T-helper 2 cell (primary cell): ENCODE results near the gene MTSS2.
A peak's percentile ranks its signal among the peaks of the same experiment; 100 is the strongest.

ENCODE experiments used
- DNase-seq, 5 experiments: peaks; one replicate each; pipeline versions ENCODE4 v3.0.0 to v3.0.0-alpha.2; 2012 to 2022
- total RNA-seq, 2 donors: gene quantifications; one replicate each; lab custom pipeline; 2026; lab: John Stamatoyannopoulos, UW

Gene MTSS2
- total RNA-seq, result 3.6 to 6.2 reads per million in 2 donors

GRCh38 chr16:70685938-70686375 lies at the start of gene MTSS2:
MTSS2 (minus strand) TSS chr16:70686053; CDS start chr16:70685791, 262 bp downstream.
- peak in 1 of 5 experiments; percentile 38 for DNase-seq

DNA sequence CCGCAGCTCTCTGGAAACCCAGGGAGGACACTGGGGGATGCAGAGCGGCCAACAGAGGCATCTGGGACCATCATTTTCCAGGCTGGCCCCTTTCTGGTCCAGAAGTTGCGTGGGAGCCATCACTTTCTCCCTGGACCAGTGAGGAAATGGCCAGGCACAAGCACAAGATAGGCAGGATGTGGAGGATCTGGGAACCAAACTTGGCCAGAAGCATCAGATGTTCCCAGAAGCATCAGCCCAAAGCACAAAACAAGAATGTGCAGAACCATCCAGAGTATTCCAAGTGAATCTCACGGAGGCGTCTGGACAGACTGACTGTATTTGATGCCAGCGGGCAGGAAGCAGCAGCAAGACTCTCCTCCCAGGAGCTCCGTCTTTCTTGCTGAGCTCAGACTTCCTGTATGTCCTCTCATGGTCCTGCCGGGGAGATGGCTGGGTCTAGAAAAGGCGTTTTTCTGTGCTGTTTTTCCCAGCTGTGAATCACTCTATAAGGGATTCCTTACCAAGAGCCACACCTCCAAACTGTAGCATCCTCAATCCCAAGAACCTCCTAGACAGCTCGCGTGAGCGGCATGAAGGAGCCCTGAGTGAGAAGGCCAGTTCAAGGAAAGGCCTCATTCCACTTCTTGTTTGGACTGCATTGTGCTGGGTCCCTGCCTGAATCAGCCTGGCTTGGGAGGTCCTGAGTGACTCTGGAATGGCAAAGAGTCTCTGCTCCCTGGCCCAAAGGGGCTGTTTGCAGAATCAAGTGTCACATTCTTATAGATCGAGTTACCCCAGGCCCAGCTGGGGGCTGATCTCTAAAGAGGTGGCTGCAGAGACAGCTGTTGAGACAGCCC lies 49.5 kb upstream of the MTSS2 start:
- no peak for DNase-seq

- no peak for DNase-seq
These were observed 48.8 kb upstream of the MTSS2 start for GRCh38 chr16:70734522-70735095.

DNA sequence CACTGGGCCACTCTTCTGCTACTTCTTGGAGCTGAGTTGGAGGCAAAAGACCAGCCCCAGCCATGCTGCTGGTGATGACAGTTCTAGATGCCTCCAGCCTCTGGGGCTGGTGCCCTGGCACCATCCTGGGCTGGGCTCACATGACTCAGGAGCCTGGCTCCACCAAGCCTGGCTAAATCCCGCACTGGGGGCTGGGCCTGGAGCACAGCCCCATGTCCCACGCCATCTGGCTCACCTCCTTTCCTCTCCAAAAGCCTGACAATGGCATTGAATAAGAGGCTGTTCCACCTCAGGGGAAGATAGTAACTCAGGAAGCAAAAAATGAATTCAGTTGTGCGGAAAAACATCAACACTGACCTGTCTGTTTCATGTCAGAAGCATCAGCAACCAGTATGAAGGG lies 45.1 kb upstream of the MTSS2 start:
- no peak for DNase-seq

- no peak for DNase-seq
These were observed 44.2 kb upstream of the MTSS2 start for GRCh38 chr16:70730031-70730430.

DNA sequence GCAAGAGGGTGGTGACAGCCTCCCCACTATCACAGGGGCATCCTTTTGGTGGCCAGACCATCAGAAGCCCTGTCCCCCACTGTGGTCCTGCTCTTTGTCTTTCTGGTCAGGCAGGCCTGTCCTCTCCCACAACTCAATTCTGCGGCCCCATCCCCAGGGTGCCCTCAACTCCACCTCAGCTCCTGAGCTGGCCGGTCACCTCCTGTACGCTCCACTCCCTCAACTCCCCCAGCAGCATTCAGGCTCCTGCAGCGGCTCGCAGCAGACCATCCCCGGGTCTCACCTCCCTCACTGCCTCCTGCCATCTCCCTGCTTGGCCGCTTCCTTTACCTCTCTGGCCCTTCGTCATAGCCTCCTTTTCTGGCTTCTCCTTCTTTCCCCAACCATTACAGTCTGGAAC lies 43.4 kb upstream of the MTSS2 start:
- no peak for DNase-seq

GRCh38 chr16:70728150-70728549 lies 42.3 kb upstream of the MTSS2 start:
- DNase-seq, result no peak

DNA sequence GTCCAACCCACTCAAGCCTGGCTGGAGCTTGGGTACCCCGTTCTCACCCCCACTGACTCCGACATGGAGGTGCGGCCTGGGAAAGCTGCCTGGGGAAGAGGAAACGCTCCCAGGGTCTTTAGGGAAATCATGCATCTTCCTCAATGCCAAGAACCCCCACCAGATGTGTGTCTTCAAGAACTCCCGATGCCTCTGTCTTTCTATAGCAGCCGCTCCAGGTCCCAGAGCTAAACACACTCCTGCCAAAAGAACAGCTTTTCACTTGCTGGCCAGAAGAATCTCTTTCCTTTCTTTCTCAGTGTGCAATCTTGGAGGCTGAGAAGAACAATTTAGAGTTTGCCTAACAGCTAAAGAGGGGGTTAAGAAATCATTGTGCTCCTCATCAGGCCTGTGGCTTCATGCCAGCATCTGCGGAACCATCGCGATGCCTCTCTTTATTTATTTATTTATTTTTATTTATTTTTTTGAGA lies 41.1 kb upstream of the MTSS2 start:
- DNase-seq, result no peak

DNA sequence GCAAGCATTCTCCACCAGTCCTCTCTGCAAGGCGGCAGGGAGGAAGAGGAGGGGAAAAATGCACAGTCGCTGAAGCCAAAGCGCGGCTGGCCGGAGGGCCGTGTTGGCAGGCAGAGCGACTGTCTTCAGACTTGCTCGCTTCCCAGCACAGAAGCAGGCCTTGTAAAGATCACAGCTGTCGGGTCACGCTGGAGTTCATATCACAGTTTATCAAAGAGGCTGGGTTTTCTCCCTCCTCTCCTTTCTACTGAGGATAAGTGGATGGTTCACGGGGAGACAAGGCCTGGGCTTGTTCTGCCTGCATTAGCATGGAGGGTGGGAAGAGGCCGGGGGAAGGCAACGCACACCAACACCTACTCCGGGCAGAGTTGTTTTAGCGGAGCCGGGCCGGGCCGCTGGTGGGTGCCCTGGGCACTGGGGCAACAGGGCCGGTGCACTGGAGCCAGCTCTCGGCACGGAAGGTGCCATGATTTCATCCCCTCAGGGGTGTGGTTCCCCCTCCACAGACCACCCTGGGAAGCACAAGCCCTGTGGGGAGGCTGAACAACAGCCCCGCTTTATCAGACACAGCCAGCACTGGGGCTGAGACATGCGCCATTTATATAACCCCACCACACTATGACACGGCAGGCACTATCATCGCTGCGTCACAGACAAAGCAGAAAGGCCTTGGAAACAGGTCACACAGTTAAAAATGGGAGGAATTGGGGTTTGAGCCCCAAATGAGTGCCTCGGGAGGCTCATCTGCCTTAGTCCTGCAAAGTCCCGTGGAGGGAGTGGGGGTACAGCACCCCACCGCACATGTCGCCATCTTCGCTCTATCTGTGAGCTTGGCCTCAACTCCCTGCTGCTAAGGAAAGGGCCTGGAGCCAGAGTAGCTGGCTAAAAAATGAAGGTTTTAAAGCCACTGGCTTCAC lies 40.3 kb upstream of the MTSS2 start:
- DNase-seq, result no peak

DNA sequence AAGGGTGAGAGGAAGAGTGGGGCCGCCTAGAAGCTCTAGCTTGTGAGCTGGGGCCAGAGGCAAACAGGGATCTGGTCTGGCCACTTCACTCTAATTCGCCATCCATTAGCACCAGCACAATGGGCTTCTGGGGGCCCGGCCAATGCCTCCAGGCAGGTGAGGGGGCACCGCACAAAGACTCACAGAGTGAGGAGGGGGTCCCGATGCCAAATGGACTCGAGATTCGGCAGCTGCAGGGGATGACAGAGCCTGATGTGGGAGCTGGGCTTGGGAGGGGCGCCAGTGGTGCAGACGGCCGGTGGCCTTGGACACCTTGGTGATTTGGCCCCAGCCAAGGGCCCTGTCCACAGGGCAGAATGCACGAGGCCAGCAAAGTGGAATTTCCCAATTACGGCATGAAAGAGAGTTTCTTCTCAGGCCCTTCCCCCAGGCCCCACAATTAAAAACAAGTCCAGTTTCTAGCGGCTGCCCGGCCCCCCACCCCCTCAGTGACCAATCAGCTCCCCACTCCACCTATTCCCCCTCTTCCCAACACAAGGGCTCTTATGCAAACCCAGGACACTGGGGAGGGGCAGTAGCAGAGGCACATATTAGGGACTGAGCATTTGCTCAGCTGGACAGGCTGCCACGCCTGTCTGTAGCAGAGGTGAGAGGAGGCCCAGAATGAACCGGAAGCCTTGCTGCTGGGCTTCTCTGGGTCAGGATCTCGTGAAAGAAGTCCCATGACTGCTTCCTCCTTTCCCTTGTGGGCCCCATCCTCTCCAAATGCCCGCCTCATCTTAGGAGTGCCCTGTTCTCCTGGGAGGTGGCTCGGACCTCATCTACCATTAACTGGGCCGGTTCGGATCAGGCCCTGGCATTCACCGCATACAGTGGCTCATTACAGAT lies 39.4 kb upstream of the MTSS2 start:
- no peak for DNase-seq

- DNase-seq, result no peak
These were observed 38.5 kb upstream of the MTSS2 start for GRCh38 chr16:70724146-70725023.

- no peak for DNase-seq
These were observed 37.9 kb upstream of the MTSS2 start for GRCh38 chr16:70723740-70724145.

- no peak for DNase-seq
These were observed 35.5 kb upstream of the MTSS2 start for GRCh38 chr16:70721202-70721963.

GRCh38 chr16:70720425-70721201 lies 34.8 kb upstream of the MTSS2 start:
- no peak for DNase-seq

DNA sequence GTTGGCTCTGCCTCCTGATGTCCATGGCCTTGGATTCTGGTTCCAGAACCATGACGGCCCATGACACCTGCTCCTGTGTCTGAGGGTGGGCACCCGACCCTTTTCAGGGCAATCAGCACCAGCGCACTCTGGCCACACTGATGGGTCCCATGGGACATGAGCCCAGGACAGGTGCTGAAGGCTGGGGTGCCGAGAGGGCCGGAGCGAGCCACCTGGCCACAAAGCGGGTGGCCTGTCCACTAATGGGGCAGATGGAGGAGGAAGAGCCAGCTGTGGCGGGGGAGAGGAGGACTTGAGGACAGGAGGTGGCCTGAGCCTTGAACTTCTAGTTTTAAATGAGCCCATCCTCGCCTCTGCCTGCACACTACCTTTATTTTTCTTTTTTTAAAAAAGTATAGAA lies 31.2 kb upstream of the MTSS2 start:
- DNase-seq, result no peak

DNA sequence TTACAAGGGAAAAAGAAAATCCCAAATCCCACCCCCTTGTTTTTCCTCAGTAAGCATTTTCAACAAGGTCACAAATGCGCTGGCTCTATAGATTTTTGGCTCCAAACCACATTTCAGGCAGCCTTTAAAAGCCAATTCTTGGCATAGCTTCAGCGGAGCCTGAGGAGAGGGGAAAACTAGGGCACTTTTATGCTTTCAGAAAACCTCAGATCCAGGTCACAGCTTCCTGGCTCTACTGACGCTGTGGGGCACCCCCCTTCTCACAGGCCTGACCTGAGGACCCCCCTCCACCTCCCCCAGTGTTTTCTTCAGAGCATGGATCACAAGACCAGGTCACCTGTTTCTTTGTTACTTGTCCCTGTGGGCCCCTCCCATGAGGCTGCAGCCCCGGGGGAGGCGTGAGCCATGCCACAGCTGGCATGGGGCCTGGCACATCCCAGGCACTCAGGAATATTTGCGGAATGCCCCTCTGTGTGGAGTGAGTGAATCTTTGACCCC lies 30.1 kb upstream of the MTSS2 start:
- DNase-seq, result no peak

DNA sequence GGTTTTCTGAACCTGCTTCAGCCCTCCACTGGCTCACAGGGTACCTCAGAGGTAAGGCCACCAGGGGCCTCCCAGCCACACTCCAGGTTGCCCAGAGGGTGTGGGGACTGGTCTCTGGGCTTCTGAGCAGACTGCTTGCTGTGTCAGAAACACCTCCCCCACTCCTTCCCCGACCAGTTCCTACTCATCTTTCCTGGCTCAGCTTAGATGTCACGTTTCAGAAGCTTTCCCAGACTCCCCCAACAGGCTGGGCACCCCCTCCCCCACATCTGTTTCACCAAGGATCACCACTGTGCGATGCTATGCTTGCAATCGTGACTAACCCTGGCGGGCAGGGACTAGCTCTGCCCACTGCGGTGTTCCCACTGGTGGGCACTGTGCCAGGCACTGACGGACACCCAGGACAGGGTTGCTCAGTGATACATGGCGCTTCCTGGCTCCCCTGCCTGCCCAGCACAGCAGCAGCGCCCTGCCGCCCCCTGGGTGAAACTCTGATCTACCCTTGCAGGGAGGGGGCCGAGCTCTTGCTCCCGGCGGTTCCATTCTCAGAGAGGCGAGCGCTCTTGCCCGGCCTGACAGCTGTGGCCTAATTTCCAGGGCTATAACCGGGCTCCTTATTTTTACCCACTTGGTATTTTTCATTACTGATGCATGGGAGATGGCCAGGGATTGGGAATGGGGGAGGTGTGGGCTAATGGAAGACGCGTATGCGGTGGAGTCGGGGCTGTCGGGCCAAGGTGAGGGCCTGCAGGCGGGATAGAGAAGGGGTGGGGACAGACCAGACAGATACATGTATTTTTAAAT lies 29.4 kb upstream of the MTSS2 start:
- no peak for DNase-seq

- DNase-seq, result no peak
These were observed 28.8 kb upstream of the MTSS2 start for GRCh38 chr16:70714581-70715054.
